Ammon's horn (tissue), 1 donor: ENCODE data around the gene IREB2.

Experiments used
- DNase-seq: peaks from one replicate; pipeline ENCODE4 v3.0.0-alpha.2; 2016; ENCODE audit warnings: low spot score

IREB2 gene

DNA sequence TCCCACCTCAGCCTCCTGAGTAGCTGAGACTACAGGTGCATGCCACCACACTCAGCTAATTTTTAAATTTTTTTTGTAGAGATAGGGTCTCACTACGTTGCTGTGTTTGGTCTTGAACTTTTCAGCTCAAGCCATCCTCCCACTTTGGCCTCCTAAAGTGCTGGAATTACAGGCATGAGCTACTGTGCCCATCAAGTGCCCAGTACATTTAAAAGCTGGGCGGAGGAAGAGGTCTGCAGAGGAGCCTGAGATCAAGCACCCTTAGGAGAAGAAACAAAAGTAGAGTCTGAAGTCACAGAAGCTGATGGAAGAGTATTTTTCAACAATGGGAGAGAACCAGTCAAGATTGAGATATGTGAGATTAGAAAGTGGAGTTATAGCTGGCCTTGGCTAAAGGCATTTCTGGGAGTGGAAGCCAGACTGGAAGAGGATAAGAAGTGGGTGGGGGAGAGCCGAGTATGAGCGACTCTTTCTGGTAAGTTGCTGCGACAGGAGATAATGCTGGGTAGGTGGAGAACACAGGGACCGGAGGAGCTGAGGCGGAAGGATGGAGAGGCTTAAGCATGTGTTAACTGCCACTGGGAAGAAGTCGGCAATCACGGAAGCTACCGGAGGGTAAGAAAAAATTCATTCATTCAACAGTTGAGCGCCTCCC is 782 bp upstream of the IREB2 start:
- DNase-seq, result no peak

DNA sequence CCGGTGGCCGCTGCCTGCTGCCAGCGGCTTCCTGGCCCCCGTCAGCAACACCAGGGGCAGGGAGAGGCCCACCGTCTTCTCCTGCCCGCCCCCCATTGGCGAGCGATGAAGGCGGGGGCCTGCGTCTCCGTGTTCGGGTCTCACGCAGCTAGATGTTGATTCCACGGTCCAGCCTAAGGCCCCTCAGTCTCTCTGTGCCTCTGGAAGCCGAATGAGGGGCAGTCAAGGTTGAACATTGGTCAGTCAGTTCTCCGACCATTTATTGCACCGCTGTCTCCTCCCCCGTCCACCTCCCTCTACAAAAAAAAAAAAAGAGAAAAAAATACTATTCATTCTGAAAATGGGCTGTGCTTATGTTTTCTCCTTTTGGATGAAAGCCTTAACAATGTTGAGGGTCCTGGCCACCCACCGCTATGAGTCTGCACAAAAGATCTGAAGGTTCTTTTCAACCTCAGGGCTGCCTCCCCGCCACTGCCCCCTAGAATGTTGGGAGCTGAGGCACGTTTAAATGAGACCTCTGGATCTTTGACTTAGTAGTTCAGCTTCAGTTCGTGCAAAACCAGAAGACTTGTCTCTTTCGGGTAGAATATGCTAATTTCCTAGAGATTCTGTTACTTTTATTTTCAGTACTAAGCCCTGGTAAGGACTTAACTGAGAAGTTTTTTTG is 736 bp downstream of the IREB2 start:
- no peak for DNase-seq

- no peak for DNase-seq
Observed at GRCh38 chr15:78440375-78441373, 2.7 kb downstream of the IREB2 start.

DNA sequence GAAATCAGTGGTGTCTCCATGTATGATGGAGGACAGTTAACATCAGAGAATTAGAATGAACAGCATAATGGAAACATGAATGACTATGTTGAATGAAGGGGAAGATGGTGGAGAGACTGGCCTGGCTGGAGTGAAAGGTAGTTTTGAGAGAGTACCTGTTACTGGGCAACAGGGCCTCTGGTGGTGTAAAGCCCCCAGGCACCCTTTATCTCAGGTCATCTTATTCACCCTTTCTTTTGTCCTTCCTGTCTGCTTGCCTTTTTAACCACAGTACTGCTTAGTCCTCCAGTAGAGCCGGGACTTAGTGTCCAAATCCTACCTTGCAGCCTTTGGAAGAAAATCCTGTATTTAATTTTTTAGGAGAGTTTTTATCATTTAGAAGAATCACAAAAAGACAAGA is 6.2 kb downstream of the IREB2 start:
- no peak for DNase-seq

- DNase-seq, result no peak
Observed at GRCh38 chr15:78445875-78446274, 7.9 kb downstream of the IREB2 start.

GRCh38 chr15:78446551-78446950 is 8.5 kb downstream of the IREB2 start:
- no peak for DNase-seq

- no peak for DNase-seq
Observed at GRCh38 chr15:78448441-78449219, 10.6 kb downstream of the IREB2 start.

DNA sequence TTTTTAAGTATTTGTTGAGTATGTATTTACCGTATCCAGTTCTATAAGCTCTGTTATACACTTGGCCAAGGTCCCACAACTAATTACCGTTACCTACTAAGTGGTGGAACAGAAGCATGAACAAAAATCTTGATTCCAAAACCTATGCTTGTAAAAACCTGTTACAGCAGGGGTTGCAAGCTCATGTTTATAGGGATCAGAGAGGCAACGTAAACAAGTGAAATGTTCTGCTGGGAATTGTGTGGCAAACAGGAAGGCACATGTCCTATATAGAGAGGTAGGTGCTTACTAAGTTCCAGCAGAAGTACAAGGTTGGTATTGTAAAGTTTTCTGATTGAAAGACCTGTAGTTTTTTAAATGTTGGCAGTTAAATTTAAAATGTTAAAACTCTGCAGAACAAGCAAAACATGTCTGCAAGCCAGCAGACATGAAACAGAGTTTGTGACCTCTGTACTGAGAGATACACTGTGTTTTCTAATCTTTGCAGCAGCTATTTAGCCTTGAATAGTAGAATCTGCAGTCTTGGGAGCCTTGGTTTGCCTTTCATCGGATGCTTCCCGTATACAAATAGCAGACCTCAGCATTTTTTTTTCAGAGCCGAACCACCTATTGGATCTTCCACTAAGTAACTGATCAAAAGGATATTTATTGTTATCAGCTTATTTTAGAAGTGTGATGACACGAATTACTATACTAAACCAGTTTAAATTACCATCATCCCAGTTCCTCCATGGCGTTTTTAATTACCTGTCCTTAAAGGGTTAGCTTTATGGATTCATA is 11.4 kb downstream of the IREB2 start:
- DNase-seq, result no peak

DNA sequence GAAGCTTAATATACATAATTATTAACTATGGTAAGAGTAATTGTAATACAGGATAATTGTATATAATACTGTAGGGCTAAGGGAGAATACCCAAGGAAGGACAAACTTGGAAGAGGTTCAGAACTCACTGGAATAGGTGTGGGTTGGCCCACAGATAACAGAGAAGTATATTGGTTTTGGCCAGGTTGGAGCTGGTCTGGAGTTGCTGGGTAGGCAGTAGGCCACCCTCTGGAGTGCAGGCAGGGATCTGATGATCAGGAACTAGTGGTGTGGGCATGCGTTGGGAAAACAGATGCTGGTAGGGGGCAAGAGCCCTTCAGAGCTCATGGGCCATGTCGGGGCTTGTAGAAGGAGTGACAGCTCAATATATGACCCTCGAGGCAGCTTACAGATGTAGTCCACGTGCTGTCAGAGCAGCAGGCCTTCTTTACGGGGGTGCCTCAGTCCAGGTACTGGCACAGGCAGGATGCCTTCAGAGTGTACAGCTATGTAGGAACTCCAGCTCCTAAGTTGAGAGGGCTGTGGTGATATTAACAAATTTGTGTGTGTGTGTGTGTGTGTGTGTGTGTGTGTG is 12.4 kb downstream of the IREB2 start:
- no peak for DNase-seq

DNA sequence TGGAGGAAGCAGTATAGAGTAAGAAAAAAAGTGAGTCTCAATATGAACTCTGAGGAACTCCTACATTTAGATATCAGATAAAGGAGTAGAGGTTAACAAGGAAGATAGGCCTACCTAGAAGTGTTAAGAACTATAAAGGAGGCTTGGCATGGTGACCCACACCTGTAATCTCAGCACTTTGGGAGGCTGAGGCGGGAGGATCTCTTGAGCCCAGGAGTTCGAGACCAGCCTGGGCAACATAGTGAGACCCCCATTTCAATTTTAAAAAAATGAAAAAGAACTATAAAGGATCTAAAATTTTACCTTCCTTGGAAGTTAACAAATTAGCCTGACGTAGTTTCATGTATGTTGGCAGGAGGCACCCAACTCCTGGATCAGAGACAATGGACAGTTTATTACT is 14.5 kb downstream of the IREB2 start:
- no peak for DNase-seq

- peak; percentile 25 for DNase-seq
Observed at GRCh38 chr15:78453447-78453846, 15.4 kb downstream of the IREB2 start.

- peak; percentile 51 for DNase-seq
Observed at GRCh38 chr15:78454992-78455391, 17.0 kb downstream of the IREB2 start.

DNA sequence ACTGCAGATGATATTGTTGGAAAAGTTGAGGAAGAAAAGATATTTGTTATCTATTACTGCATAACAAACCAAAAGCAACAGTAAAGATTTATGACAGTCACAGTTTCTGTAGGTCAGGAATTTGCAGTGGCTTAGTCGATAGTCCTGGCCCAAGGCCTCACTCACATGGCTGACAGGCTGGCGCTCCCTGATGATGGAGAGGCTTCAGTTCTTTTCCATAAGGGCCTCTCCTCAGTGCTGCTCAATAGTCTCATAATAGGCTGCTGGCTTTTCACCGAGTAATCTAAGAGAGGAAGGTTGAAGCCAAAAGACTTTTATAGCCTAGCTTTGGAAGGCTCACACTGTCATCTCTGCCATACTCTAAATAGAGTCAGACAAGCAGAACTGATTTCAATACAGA is 17.7 kb downstream of the IREB2 start:
- DNase-seq, result peak; percentile 21

GRCh38 chr15:78456426-78456825 is 18.4 kb downstream of the IREB2 start:
- no peak for DNase-seq

DNA sequence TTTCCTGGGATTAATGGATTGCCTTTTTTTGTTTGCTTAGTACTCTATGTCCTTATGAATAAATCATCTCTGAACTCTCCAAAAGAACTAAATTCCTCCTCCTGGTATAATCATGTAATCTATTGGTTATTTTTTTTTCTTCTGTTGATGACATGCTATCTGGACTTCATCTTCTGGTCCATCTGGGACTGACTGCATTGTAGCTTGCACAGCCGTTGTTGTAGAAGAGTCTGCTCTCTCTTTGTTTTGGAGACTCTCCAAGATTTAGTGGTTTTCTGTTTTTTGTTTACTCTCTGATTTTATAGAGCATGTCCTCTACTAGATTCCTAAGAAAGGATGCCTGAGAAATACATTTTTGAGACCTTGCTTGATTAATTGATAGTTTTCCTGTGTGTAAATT is 19.1 kb downstream of the IREB2 start:
- DNase-seq, result peak; percentile 29

- DNase-seq, result no peak
Observed at GRCh38 chr15:78460737-78461136, 22.7 kb downstream of the IREB2 start.

DNA sequence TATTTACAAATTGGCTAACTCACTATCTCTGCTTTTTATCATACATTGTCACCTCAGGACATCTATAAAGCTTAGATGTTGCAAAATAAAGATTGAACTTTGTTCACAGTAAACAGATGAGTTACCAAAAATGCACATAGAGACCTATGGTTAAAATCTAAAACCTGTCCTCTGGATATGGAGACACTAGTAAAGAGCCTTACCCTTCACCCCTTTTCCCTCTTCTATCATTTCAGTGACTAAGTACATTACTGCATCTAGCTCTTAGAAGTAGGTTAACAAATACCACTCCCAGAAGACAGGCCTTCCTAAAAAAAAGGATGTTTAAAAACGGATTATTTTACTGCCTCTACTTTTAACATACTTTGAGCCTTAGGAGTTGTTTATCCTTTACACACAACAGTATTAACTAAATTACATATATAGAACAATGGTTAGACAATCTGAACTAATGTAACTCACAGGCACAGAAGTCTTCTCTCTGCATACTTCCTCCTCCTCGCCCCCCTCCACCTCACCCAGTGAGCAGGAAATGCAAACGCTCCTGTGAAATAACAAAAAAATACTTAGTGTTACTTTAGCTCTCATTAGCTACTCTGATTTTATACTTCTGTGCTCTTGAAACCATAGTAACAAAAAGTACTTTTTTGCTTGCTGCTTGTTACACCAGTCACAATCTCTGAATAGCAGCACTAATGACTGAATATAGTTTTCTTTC is 23.3 kb downstream of the IREB2 start:
- peak; percentile 8 for DNase-seq

GRCh38 chr15:78469031-78469430 is 31.0 kb downstream of the IREB2 start:
- DNase-seq, result no peak

DNA sequence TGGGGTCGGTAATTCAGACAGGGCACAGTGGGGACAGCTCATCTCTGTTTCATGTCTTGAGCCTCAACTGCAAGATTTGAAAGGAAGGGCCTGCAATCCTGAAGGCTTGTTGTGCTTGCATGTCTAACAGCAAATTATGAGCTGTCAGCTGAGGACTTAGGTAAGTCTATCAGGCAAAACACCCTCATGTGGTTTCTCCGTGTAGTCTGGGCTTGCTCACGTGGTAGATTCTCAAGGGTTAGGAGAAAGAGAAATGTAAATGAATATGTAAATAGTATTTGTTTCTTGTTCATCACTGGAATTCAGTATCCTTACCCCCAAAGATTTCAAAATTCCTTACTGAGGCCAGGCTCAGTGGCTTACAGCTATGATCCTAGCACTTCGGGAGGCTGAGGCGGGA is 39.3 kb downstream of the IREB2 start:
- DNase-seq, result no peak

GRCh38 chr15:78479650-78480049 is 41.6 kb downstream of the IREB2 start:
- no peak for DNase-seq
